Activated B cell treated with CpG ODN at 0.5 μM for 24 hours (primary cell): Measurements from ENCODE around the gene KCNJ15. TPM values are rescaled to one million over a fixed set of nuclear protein-coding genes. Genes with fewer than 3 reads are reported as not detected.

Experiments
- ATAC-seq: fragments of 200-7000 bp; cut with Tn5 transposase; one replicate; pipeline ENCODE4 v1.10.0; 2021; ENCODE audit warnings: low read depth, mild to moderate bottlenecking, moderate library complexity
- CTCF ChIA-PET: fragments of 350-600 bp; sonication (Branson Sonifier 250); formaldehyde crosslinking; loops from one replicate; lab custom pipeline; 2021; ENCODE audit warnings: antibody characterized with exemption; lab: Charles Lee
- POLR2A ChIA-PET: fragments of 350-600 bp; sonication (Branson Sonifier 250); formaldehyde crosslinking; loops from one replicate; lab custom pipeline; 2021; ENCODE audit warnings: antibody characterized with exemption; lab: Charles Lee
- DNase-seq: peaks from one replicate; pipeline ENCODE4 v3.0.0; 2022
- H3K27ac Mint-ChIP-seq: one replicate; pipeline ENCODE4 v1.8.0; 2020; ENCODE audit warnings: mixed read lengths
- H3K27me3 Mint-ChIP-seq: one replicate; pipeline ENCODE4 v1.8.0; 2021; ENCODE audit warnings: mixed read lengths
- H3K36me3 Mint-ChIP-seq: one replicate; pipeline ENCODE4 v1.8.0; 2021; ENCODE audit warnings: low read depth, mixed read lengths
- H3K4me1 Mint-ChIP-seq: one replicate; pipeline ENCODE4 v1.8.0; 2021; ENCODE audit warnings: mixed read lengths
- H3K4me3 Mint-ChIP-seq: one replicate; pipeline ENCODE4 v1.8.0; 2020; ENCODE audit warnings: mild to moderate bottlenecking, mixed read lengths
- H3K9me3 Mint-ChIP-seq: one replicate; pipeline ENCODE4 v1.8.0; 2020; ENCODE audit warnings: mixed read lengths
- intact Hi-C: fragments of 100-400 bp; cut with micrococcal nuclease; formaldehyde crosslinking; loops from one replicate; pipeline ENCODE4 v1.15.1; 2024
- total RNA-seq: library from RNA; stranded (reverse); gene quantifications from 2 replicates; pipeline ENCODE4 v1.2.3, GENCODE V29; 2022
- TF ChIP-seq, protein P1 (sequence below): fragments of 200-600 bp; IDR thresholded peaks from one replicate; pipeline ENCODE4 v1.8.0; 2022; ENCODE audit warnings: antibody characterized with exemption, mild to moderate bottlenecking

The KCNJ15 gene
- total RNA-seq, 1 donor from 2014 or later, result not detected

DNA sequence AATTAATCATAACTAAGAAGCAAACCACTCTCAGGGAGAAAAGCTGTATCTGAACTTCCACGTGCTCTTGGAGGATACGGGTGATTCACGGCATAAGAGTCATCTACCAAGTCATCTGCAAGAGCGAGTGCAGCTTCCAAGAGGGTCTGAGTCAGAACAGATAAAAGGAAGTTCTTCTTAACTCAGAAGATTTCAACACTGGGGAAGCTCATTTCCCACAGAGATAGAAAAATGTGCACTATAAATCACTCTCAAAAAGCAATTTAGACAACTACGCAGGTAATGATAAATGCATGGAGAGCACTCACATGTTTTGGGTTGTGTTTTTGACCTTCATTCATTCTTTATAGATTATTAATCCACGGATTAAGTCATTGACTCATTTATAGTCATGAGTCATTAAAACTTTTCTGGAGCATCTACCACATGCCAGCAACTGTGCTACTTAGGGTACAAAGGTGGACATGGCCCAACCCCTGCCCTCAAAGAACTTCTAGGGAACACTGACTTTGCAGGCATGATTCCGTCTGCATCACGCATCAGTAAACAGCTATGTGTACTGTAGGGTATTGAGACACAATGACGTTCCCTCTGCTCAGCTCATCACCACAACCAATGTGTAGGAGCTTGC, 20.8 kb downstream of the KCNJ15 start:
- DNase-seq (no peak), ATAC-seq (no peak)
- no peaks in the 10 kb centered on the region for H3K4me1 Mint-ChIP-seq
- no peak overlapping the region for H3K4me3 Mint-ChIP-seq
- TF ChIP-seq, protein P1, sequence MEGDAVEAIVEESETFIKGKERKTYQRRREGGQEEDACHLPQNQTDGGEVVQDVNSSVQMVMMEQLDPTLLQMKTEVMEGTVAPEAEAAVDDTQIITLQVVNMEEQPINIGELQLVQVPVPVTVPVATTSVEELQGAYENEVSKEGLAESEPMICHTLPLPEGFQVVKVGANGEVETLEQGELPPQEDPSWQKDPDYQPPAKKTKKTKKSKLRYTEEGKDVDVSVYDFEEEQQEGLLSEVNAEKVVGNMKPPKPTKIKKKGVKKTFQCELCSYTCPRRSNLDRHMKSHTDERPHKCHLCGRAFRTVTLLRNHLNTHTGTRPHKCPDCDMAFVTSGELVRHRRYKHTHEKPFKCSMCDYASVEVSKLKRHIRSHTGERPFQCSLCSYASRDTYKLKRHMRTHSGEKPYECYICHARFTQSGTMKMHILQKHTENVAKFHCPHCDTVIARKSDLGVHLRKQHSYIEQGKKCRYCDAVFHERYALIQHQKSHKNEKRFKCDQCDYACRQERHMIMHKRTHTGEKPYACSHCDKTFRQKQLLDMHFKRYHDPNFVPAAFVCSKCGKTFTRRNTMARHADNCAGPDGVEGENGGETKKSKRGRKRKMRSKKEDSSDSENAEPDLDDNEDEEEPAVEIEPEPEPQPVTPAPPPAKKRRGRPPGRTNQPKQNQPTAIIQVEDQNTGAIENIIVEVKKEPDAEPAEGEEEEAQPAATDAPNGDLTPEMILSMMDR, result no peak
- intact Hi-C loops, result no loop called here
- H3K36me3 Mint-ChIP-seq, result no peaks in the 10 kb centered on the region
- H3K9me3 Mint-ChIP-seq, result no peaks in the 10 kb centered on the region
- ChIA-PET CTCF (no interaction called here), POLR2A (no interaction called here)
- H3K27ac Mint-ChIP-seq, result no peak overlapping the region
- no peaks in the 10 kb centered on the region for H3K27me3 Mint-ChIP-seq

DNA sequence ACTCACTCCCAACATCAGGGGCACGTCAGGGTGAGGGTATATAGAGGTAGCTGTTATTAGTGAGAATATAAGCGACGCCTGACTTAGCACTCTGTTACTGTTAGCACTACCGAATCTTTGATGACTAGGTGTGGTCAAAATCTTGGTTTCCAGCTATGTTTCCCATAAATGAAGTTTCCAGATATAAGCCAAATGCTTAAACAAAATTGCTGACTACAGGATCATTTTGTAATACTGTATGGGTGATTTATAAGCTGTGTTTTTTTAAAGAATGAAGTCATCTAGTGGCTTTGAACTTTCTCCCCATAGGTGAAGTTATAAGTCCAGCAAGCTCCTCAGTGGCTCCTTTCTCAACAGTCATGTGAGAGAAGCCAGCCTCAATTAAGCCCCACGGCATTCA, 23.7 kb downstream of the KCNJ15 start:
- Mint-ChIP-seq H3K4me1 (no peaks in the 10 kb centered on the region), H3K4me3 (no peak overlapping the region), H3K27me3 (no peaks in the 10 kb centered on the region), H3K36me3 (no peaks in the 10 kb centered on the region), H3K27ac (no peak overlapping the region), H3K9me3 (no peaks in the 10 kb centered on the region)
- ChIA-PET CTCF (no interaction called here), POLR2A (no interaction called here)
- intact Hi-C loops, result no loop called here
- TF ChIP-seq, protein P1, result no peak
- DNase-seq (no peak), ATAC-seq (no peak)

DNA sequence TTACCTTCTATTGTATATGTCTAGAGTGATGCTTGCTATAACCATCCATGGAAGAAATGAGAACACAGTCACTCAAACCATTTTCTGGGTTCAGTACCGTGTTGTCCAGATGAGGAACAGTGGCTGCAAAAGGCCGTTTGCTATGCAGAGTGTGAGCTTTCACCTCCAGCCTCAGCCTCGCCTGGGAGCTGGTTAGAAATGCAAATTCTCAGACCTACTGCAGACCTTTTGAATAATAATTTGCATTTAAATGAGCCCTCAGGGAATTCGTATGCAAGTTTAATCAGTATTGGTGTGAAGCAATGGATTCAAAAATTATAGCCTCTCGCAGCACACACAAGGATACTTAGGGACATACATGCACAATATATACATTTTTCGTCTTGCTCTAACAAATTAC, 24.1 kb downstream of the KCNJ15 start:
- TF ChIP-seq, protein P1, result no peak
- DNase-seq (no peak), ATAC-seq (no peak)
- Mint-ChIP-seq H3K4me3 (no peak overlapping the region), H3K27ac (no peak overlapping the region), H3K27me3 (no peaks in the 10 kb centered on the region), H3K36me3 (no peaks in the 10 kb centered on the region), H3K9me3 (no peaks in the 10 kb centered on the region), H3K4me1 (no peaks in the 10 kb centered on the region)
- POLR2A ChIA-PET, result no interaction called here
- CTCF ChIA-PET, result no interaction called here
- intact Hi-C loops, result no loop called here

DNA sequence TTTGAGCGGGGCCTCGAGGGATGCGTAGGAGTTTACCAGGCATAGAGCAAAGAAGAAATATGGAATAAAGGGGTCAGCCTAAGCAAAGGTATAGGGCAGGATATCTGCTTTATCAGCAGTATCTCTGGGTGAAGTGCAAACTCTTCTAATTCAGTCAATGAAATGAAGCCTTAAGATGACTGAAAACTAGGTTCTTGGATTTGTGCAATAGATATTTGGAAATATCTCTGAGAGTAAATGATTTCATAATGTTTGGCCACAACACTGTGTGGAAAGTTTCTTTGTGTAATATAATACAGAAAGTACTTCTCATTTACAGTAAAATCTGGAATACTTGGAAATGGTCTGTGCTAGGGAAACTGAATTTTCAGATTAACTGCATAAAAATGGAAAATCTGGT, 26.1 kb downstream of the KCNJ15 start:
- H3K36me3 Mint-ChIP-seq, result no peaks in the 10 kb centered on the region
- TF ChIP-seq, protein P1, result no peak
- ATAC-seq (no peak), DNase-seq (no peak)
- ChIA-PET CTCF (no interaction called here), POLR2A (no interaction called here)
- no peak overlapping the region for H3K27ac Mint-ChIP-seq
- H3K9me3 Mint-ChIP-seq, result no peaks in the 10 kb centered on the region
- no peak overlapping the region for H3K4me3 Mint-ChIP-seq
- intact Hi-C loops, result no loop called here
- no peaks in the 10 kb centered on the region for H3K4me1 Mint-ChIP-seq
- H3K27me3 Mint-ChIP-seq, result no peaks in the 10 kb centered on the region

DNA sequence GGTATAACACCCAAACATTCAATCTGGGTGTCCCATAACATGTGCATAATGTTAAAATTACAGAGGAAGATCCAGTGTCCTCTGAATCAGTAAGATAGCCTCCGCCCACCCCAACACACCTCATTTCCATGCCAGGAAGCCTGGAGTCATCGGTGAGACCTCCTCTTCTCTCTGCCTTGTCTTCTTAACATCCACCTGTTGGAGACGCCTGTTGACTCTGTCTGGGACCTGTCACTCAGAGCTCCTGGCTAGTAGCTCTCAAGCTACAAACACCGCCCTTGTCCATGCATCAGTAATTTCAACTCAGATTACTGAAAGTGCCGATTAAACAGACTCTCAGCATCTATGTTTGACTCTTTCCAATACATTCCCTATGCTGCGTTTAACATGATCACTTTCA, 27.4 kb downstream of the KCNJ15 start:
- Mint-ChIP-seq H3K9me3 (no peaks in the 10 kb centered on the region), H3K4me1 (no peaks in the 10 kb centered on the region), H3K27ac (no peak overlapping the region), H3K36me3 (no peaks in the 10 kb centered on the region), H3K4me3 (no peak overlapping the region), H3K27me3 (peaks cover 1% of the 10 kb centered on the region)
- intact Hi-C loops, result no loop called here
- ChIA-PET POLR2A (no interaction called here), CTCF (no interaction called here)
- TF ChIP-seq, protein P1, result no peak
- DNase-seq, result no peak
- ATAC-seq, result no peak
